Calu3 (cell line): Measurements from ENCODE around the gene TUBA3D. TPM values are rescaled to one million over a fixed set of nuclear protein-coding genes. Genes with fewer than 3 reads are reported as not detected.
"Not testable (repeated sequence)": the region's sequence is repeated elsewhere in the genome, so short reads cannot be mapped to it uniquely, and the experiment has no call there.

Source experiments
- BruUV-seq: library from RNA; stranded (reverse); fragments of 400-500 nt; replicated peaks from 2 replicates; lab custom pipeline; 2021; lab: Mats Ljungman, UMichigan
- CTCF ChIA-PET: fragments of 300-600 bp; sonication (Branson Sonifier 250); formaldehyde crosslinking; loops from one replicate; lab custom pipeline; 2022; ENCODE audit warnings: antibody characterized with exemption; lab: Charles Lee
- DNase-seq: peaks from one replicate; pipeline ENCODE4 v3.0.0; 2022
- H3K27ac Mint-ChIP-seq: one replicate; pipeline ENCODE4 v1.8.0; 2022; ENCODE audit warnings: mixed read lengths; ENCODE audit not compliant: unreplicated experiment
- H3K27me3 Mint-ChIP-seq: one replicate; pipeline ENCODE4 v1.8.0; 2022; ENCODE audit warnings: mixed read lengths; ENCODE audit not compliant: unreplicated experiment
- H3K36me3 Mint-ChIP-seq: one replicate; pipeline ENCODE4 v1.8.0; 2022; ENCODE audit warnings: mild to moderate bottlenecking, moderate library complexity, mixed read lengths; ENCODE audit not compliant: insufficient read depth, unreplicated experiment
- H3K4me1 Mint-ChIP-seq: one replicate; pipeline ENCODE4 v1.8.0; 2022; ENCODE audit warnings: mild to moderate bottlenecking, low read depth, mixed read lengths; ENCODE audit not compliant: unreplicated experiment
- H3K4me3 Mint-ChIP-seq: one replicate; pipeline ENCODE4 v1.8.0; 2022; ENCODE audit warnings: mild to moderate bottlenecking, low read depth, moderate library complexity, mixed read lengths; ENCODE audit not compliant: unreplicated experiment
- H3K9me3 Mint-ChIP-seq: one replicate; pipeline ENCODE4 v1.8.0; 2022; ENCODE audit warnings: low read depth, mixed read lengths; ENCODE audit not compliant: unreplicated experiment
- CTCF ChIP-seq: fragments of 200-600 bp; IDR thresholded peaks from one replicate; pipeline ENCODE4 v1.8.0; 2022; ENCODE audit warnings: antibody characterized with exemption; ENCODE audit not compliant: unreplicated experiment
- intact Hi-C: fragments of 100-400 bp; cut with micrococcal nuclease; formaldehyde crosslinking; loops from one replicate; pipeline ENCODE4 v1.10.0; 2022; ENCODE audit not compliant: unreplicated experiment
- total RNA-seq: library from RNA; stranded (reverse); gene quantifications from 2 replicates; pipeline ENCODE4 v1.2.3, GENCODE V29; 2022

TUBA3D gene
- total RNA-seq, 1 experiment from 2014 or later: not detected

GRCh38 chr2:131511969-131512870, 36.3 kb downstream of the TUBA3D start:
- H3K4me3 Mint-ChIP-seq, DNase-seq, H3K9me3 Mint-ChIP-seq, H3K27me3 Mint-ChIP-seq, intact Hi-C loops, BruUV-seq, H3K27ac Mint-ChIP-seq, CTCF ChIA-PET, H3K4me1 Mint-ChIP-seq: not testable (repeated sequence)
- H3K36me3 Mint-ChIP-seq: peaks cover 29% of the 10 kb centered on the region

GRCh38 chr2:131514408-131515166, 38.7 kb downstream of the TUBA3D start:
- H3K27ac Mint-ChIP-seq, H3K4me3 Mint-ChIP-seq, H3K4me1 Mint-ChIP-seq, H3K9me3 Mint-ChIP-seq, CTCF ChIA-PET, DNase-seq, intact Hi-C loops, H3K27me3 Mint-ChIP-seq, BruUV-seq: not testable (repeated sequence)
- H3K36me3 Mint-ChIP-seq: peaks cover 12% of the 10 kb centered on the region

GRCh38 chr2:131515235-131515634, 39.3 kb downstream of the TUBA3D start:
- H3K9me3 Mint-ChIP-seq: not testable (repeated sequence)

GRCh38 chr2:131516011-131516410, 40.1 kb downstream of the TUBA3D start:
- H3K36me3 Mint-ChIP-seq: peaks cover 19% of the 10 kb centered on the region
- H3K27me3 Mint-ChIP-seq: no peaks in the 10 kb centered on the region
- TF ChIP-seq CTCF: no peak
- no peak overlapping the region for H3K27ac Mint-ChIP-seq
- no peaks in the 10 kb centered on the region for H3K4me1 Mint-ChIP-seq
- intact Hi-C loops: no loop called here
- no peak for DNase-seq
- CTCF ChIA-PET: no interaction called here
- H3K4me3 Mint-ChIP-seq: no peak overlapping the region
- no TSS peak for BruUV-seq
- H3K9me3 Mint-ChIP-seq: no peaks in the 10 kb centered on the region

More at GRCh38 chr2:131515235-131515634, 39.3 kb downstream of the TUBA3D start:
- DNase-seq, H3K27ac Mint-ChIP-seq, BruUV-seq, CTCF ChIA-PET, H3K27me3 Mint-ChIP-seq, intact Hi-C loops, H3K4me3 Mint-ChIP-seq, H3K4me1 Mint-ChIP-seq: not testable (repeated sequence)
- H3K36me3 Mint-ChIP-seq: peaks cover 16% of the 10 kb centered on the region

GRCh38 chr2:131516621-131517020, 40.7 kb downstream of the TUBA3D start:
- H3K4me1 Mint-ChIP-seq, CTCF ChIA-PET, intact Hi-C loops, H3K27me3 Mint-ChIP-seq, H3K9me3 Mint-ChIP-seq, H3K4me3 Mint-ChIP-seq, BruUV-seq, H3K27ac Mint-ChIP-seq: not testable (repeated sequence)
- H3K36me3 Mint-ChIP-seq: peaks cover 19% of the 10 kb centered on the region
- DNase-seq: peak; percentile 13

- no peak for TF ChIP-seq CTCF
- no peak for DNase-seq
- Mint-ChIP-seq H3K9me3 (no peaks in the 10 kb centered on the region), H3K27ac (no peak overlapping the region), H3K4me1 (no peaks in the 10 kb centered on the region), H3K4me3 (no peak overlapping the region), H3K27me3 (no peaks in the 10 kb centered on the region), H3K36me3 (peaks cover 22% of the 10 kb centered on the region)
- intact Hi-C loops: no loop called here
- BruUV-seq: no TSS peak
- CTCF ChIA-PET: no interaction called here
These were observed 41.4 kb downstream of the TUBA3D start for GRCh38 chr2:131517106-131517831.

- H3K9me3 Mint-ChIP-seq, BruUV-seq, intact Hi-C loops, H3K27ac Mint-ChIP-seq, H3K4me1 Mint-ChIP-seq, DNase-seq, H3K4me3 Mint-ChIP-seq, H3K27me3 Mint-ChIP-seq, CTCF ChIA-PET: not testable (repeated sequence)
- H3K36me3 Mint-ChIP-seq: peaks cover 17% of the 10 kb centered on the region
These were observed 41.9 kb downstream of the TUBA3D start for GRCh38 chr2:131517856-131518255.

GRCh38 chr2:131518531-131518930, 42.6 kb downstream of the TUBA3D start:
- H3K9me3 Mint-ChIP-seq, CTCF ChIA-PET, H3K27me3 Mint-ChIP-seq, H3K4me3 Mint-ChIP-seq, H3K4me1 Mint-ChIP-seq, BruUV-seq, H3K27ac Mint-ChIP-seq, DNase-seq, intact Hi-C loops: not testable (repeated sequence)
- H3K36me3 Mint-ChIP-seq: peaks cover 12% of the 10 kb centered on the region
